ENCODE results near the gene LIG3.
"Not testable (repeated sequence)": the region's sequence is repeated elsewhere in the genome, so short reads cannot be mapped to it uniquely, and the experiment has no call there.

Gene LIG3

DNA sequence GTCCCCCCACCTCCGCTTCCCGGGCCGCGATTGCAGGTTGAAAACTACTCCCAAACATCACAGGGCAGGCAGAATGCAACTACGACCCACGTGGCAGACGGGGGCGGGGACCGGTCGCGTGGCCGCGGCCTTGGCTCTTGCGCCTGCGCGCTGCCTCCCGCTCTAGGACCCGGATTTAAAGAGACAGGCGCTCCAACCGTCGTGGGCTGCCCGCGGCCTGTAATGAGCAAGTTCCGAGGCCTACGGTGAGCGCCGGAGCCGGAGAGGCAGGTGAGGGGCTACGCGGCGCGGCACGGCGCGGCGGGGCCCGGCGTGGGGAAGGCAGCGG lies at the start of gene LIG3:
Gene LIG3 (plus strand): TSS at position 160 of the 328 bp plus-strand sequence. CDS start 2,494 bp downstream, outside the sequence.
- DNase-seq: peak; percentile 87

DNA sequence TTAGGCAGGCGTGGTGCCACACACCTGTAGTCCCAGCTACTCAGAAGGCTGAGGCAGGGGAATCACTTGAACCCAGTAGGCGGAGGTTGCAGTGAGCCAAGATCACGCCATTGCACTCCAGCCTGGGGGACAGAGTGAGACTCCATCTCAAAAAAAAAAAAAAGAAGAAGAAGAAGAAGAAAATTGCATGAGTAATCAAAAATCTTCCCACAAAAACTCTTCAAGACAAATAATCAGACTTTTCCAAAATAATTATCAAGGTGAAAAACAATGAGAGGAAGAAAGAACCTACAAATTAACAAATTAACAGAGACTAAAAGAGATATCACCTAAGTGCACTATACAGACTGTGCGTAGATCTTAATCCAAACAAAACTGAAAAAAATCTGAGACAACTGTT lies 29.5 kb upstream of the LIG3 start:
- not testable (repeated sequence) for DNase-seq

DNA sequence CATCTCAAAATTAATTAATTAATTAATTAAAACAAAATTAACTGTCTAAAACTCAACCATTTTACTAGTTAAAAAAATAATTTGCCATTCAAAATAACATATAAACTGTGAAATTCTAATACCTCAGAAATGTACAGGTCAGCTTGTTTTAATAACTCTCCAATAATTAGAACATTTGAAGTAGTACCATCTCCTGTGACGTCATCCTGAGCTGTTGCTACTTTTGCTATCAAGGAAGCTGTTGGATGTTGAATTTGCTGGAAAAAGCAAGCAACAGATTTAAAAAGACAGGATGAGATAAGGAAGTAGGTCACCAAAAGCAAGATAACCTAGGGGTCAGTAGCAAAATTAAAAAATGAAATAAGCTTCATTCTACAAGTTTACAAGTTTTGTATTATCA lies 21.9 kb upstream of the LIG3 start:
- no peak for DNase-seq

DNA sequence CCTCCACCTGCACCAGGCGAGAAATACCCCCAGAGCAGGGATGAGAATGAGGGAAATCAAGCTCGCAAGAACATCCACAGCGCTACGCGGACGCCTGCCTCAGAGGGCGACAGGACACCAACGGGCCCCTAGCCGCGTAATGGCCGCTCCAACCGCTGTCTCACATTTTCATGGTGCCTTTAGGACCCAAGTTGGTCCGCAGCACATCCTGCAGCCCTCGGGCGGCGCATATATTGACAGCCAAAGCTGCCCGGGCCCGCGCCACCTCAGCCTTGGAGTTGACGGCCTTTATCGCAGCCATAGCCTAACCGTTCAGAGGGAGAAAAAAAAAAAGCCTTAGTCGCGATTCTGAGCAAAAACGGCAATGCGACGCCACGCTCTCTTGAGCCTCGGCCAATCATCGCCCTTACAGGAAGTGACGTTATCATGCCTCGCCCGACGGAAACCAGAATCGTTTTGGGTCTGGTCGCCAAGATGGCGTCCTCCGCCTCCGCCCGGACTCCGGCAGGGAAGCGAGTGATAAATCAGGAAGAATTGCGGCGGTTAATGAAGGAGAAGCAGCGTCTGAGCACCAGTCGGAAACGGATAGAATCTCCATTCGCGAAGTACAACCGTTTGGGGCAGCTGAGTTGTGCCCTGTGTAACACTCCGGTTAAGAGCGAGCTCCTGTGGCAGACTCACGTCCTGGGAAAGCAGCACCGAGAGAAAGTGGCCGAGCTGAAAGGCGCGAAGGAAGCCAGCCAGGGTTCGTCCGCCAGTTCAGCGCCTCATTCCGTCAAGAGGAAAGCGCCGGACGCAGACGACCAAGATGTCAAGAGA lies 19.0 kb upstream of the LIG3 start, which contains the start of the genes CCT6B and ZNF830:
Gene CCT6B (minus strand): TSS at position 368 of the 819 bp plus-strand sequence. CDS start 67 bp downstream, at position 301.
Gene ZNF830 (plus strand): TSS at position 448 of the 819 bp plus-strand sequence. CDS start 27 bp downstream, at position 475.
- DNase-seq: peak; percentile 83

DNA sequence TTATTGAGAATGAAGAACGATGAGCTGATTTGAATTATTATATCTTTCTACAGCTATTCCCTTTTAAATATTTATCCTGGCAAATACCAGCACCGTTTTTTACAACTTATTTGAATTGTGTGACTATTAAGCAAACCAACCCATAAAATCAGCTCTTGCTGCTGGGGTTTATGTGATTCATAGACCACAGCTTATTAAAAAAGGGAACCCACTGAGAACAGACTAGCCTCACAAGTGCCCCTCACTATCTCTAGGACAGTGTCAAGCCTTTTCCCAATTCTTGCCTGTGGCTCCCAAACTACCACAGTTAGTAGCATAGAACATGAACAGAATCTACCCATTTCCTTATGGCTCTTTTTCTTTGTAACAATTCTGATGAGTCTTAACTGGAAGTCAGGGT lies 6.1 kb upstream of the LIG3 start:
- DNase-seq: no peak

DNA sequence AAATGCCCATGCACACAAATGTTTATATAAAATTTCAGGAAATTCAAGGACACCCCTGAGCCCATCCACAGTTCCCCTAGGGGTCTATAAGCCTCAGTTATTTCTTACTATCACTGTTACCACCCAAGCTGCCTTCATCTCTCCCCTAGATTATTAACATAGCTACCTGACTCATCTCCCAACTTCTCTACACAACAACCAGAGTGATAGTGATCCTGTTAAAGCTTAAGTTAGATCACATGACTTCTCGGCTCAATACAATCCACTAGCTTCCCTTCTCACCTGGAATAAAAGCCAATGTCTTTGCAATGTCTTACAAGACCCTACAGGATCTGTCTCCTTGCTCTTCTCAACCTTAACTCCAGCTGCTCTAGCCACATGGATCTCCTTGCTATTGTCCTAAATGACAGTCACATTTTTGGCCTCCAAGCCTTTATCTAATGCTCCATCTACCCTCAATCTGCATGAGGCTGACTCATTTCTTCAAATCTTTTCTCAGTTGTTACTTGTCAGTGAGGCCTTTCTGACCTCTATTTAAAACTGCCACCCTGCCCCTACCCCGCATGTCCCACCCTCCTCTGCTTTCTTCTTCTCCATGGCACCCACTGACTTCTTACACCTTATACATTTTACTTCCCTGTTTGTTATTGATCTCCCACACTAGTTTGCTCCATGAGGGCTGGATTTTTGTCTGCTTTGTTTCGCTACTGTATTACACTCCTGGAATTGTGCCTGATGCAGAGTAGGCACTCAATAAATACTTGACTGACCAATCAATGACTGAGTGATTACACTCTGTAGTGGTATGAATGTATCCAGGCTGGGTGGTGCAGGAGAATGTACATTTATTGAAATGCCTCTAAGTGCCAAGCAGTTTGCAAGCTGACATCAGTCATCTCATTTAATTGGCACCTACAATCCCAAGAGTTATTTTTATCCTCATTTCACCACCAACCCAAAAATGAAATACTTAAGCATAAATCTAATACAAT lies 5.2 kb upstream of the LIG3 start:
- no peak for DNase-seq

DNA sequence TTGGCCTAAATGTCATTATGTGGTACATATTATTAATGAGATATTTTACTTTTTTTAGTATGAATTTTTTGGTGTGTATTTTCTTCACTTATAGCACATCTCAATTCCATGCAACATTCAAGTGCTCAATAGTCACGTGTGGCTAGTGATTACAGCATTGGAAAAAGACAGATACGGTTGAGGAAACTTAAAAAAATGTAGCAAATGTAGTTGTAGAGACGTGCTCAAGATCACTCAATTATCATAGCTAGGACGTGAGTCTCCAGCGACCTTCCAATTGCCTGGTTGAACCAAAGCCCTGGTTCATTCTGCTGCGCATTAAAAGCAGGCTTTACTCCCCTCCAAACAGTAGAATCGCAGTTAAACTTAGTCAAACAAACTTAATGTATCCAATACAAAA lies 1.2 kb upstream of the LIG3 start:
- no peak for DNase-seq

DNA sequence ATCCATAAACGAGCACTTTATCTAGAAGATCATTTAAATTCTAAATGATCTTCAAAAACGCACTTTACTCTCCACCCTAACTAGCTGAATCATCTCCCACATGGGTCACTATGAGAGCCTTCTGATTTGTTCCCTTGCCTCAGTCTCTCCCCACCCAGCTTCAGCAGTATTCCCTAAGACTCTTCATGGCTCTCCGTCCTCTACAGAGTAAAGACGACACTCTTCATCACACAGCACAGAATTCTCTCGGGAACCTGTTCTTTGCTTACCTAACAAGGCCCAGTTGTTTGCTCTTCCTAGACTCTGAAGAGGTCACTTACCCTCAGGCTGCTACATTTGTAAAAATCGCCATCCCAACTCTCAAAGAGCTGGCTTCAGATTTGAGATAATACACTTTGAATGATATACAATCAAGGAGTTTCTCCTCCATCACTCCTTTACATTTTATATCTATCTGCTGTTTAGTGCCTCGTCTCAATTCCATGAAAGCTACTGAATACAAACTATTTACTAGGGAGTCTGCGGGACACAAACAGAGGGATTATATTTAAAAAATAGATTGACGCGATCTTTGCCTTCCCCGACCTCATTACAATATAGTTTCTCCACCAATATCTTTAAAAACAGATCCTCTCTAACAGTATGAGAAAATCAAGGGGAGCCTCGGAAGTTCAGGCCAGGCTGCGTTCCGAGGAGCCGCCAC lies 511 bp upstream of the LIG3 start:
- no peak for DNase-seq

DNA sequence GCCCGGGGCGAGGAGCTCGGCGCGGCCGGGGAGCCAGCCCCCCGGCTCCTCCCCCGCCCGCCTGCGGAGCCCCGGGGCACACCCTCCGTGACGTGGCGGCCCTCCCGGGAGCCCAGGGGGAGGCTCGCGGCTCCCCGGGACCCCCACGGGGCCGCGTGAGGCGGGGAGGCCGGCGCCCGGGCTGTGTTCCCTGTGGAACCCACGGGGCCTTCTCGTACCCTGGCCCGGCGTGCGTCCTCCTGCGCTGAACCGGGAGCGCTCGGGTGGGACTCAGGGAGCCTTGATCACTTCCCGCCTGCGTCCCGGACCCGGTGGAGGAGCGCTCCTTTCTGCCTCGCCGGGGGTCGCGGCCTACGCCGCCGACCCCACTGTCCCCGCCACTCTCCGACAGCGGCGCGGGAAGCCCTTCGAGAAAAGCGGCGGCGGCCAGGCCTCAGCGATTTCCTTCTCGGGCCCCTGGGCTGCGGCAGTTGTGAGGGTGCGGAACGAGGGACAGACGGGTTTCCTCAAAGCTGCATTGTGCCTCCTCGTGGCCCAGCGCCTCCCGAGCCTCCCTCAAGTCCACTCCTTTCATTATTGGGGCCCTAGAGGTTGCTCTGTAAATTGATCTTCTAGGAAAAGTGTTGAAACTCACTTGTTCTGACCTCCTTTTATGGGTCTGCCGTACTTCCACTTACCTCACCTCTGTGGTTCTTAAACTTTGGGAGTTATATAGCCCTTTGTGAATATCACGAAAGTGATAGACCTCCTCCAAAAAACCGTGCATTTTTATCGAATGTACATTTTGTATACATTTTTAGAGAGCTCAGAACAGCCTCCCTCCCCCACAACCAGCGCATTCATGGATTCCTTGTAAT lies 597 bp downstream of the LIG3 start:
- DNase-seq: peak; percentile 68

DNA sequence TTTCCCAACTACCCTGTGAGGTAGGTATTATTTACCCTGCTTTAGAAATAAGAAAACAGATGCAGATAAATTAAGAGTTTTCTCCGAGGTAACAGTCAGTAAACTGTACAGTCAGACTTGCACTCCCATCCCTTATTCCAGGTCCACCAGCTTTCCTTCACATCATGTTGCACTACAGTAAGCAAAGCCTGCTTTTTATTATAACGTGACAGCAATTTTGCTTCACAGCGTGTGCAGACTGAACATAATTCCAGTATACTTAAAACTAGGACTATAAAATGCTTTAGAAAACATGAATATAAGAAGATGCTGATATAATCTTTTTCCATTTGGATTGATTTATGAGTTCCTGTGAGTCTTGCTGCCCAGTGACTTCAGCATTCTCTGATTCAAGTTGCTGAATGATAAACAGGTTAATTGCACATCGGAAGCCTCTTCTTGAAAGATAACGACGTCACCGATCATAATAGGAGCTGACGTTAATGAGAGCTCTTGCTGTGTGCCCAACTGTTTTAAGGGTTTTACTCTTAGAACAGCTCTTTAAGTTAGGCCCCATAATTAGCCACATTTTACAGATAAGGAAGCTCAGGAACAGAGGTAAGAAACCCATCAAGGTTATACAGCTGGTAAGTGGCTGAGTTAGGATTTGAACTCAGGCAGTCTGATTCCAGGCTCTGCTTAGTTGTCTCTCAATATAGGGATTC lies 1.4 kb downstream of the LIG3 start:
- peak; percentile 45 for DNase-seq

DNA sequence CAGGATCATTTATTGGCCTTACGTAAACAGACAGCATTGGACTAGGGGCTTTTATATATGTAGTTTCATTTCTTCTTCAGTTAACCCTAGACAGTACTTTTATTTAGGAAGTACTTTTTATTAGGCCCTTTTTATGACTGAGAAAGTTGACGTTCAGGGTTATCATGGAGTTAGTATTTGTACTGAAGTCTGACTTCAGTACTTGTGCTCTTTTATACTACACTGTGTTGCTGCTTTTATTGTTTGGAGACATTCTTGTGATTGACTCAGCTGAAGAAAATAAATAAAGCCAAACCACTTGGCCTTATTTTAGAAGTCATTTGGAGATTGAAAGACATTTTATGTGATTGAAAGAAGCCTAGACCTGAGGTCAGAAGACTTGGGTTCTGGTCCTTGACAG lies 6.9 kb downstream of the LIG3 start:
- DNase-seq: no peak

DNA sequence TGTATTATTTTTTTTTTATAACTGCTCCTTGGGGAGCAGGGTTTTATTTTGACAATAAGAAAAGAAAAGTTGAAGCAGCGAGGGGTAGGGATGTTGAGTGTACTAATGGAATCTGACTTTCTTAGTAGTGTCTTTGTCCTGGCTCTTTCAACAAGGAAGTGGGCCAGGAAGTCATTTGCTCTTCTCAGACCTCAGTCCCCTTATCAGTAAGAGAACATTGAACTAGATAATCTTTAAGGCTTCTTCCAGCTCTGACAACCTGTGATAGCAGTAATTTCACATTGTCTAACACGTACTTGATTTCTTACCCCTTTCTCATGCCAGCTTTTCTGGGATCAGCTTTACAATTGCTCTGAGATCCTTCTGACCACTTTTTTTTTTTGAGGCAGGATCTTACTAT lies 8.3 kb downstream of the LIG3 start:
- no peak for DNase-seq

DNA sequence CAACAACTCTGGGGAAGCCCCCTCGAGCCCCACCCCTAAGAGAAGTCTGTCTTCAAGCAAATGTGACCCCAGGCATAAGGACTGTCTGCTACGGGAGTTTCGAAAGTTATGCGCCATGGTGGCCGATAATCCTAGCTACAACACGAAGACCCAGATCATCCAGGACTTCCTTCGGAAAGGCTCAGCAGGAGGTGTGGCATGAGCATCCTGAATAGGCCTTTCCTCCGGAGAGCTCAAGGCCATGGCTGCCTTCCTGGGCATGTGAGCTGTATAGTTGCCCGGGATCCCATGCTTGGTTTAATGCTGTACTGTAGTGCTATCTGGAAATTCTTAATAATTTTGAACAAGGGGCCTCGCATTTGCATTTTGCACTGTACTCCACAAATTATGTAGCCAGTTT lies 9.2 kb downstream of the LIG3 start:
- no peak for DNase-seq

DNA sequence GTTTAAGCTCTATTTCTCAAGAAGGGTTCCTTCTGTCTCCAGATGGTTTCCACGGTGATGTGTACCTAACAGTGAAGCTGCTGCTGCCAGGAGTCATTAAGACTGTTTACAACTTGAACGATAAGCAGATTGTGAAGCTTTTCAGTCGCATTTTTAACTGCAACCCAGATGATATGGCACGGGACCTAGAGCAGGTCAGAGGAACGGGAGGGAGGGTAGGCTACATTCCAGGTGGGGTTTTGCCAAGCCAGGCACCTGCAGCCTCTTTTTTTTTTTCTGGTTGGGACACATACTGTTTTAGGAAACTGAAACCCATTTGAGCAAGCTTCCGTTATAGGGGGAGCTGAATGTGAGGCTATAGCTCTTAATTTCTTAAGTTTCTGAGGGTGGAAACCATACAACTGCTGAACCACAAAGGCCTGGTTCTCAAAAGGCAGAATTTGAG lies 10.6 kb downstream of the LIG3 start:
- no peak for DNase-seq

DNA sequence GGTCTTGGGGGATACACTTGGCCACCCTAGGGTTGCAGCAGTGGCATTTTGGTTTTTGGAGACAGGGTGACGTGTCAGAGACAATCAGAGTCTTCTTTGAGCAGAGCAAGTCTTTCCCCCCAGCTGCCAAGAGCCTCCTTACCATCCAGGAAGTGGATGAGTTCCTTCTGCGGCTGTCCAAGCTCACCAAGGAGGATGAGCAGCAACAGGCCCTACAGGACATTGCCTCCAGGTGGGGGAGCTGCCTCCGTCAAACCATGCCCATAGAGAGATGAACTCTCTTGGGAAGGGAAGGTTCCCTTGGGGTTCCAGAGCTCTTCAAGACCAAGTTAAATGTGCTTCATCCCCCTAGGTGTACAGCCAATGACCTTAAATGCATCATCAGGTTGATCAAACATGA lies 11.3 kb downstream of the LIG3 start:
- no peak for DNase-seq

DNA sequence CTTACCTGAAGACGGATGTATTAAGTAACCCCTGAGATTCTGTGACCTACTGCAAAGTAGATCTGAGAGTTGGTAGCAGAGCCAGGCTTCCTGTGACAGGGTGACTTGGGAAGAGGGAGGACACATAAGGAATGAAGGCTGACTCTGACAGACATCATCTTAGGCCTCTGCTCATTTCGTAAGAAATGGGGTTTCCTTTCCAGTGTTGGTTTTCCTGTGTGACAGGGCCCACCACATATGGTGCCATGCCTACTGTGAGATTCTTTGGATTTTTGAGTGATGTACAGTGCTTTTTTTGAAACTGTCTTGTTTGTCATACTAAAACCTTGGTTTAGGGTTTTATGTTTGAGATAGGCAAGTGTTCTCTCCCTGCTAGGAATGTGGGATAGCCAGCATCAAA lies 12.7 kb downstream of the LIG3 start:
- no peak for DNase-seq

DNA sequence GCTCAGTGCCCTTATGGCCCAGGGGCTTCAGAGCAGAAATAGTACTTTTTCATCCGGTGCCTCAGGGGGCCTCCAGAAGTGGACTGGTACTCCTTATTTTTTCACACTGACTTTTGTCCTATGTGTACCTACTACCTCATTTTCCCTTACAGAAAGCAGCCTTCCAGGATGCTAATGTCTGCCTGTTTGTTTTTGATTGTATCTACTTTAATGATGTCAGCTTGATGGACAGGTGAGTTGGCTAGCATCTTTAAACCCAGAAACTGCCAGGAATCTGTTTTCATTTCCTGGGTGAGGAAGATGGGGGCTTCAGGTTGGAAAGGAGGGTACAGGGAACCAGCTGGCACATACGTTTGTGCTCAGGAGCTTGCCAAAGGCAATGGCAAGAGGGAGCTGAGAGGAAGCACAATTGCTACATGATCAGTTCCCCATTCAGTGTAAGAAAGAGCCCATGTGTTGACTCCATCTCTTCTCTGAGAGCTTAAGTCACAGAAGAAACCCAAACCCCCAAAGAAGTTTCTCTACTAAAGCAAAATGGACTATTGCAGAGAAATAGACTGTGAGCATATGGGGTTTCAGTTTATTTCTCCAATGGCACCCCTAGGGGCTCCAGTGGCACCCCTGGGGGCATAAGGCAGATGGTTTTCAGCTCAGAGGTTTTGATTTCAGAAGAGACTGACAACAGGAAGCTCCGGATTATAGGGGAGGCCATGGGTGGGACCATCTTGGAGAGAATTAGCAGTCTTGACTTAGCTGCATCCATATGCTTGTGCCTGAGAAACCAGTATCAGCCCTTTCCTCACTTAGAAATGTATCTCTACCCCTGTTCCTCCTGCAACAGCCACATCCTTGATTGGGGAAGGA lies 16.3 kb downstream of the LIG3 start:
- no peak for DNase-seq

DNA sequence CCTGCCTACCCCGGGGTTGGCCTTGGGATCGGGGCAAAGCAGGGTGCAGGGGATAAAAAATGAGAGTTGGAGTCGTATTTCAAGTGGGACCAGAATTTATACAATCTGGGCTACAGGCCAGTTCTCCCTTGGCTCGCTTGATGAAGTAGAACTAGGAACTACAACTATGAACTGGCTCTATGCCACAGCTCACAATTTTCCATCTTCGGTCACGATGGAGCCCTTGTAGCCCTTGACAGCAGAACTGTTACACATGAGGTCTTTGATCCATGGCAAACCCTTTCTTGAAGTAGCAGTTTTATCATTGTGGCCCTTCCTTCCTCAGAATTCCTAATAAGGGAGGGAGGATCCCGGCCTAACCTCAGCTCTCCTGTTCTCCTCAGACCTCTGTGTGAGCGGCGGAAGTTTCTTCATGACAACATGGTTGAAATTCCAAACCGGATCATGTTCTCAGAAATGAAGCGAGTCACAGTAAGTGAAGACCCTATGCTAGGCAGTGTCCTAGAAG lies 17.1 kb downstream of the LIG3 start:
- DNase-seq: no peak

DNA sequence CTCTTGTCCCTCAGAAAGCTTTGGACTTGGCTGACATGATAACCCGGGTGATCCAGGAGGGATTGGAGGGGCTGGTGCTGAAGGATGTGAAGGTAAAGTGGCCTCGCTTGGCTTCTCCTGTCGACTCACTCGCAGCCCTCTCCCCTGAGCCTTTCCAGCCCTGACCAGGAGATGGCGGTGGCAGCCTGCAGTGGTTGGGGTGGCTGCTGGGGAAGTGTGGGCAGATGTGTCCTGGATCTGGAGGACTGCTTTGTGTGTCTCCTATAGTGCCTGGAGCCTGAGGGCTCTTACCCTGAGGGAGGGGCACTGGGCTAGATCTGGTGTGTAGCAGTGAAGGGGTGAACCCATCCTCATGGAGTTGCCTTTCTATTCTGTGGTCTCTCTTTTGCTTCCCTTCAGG lies 17.9 kb downstream of the LIG3 start:
- DNase-seq: peak; percentile 35

DNA sequence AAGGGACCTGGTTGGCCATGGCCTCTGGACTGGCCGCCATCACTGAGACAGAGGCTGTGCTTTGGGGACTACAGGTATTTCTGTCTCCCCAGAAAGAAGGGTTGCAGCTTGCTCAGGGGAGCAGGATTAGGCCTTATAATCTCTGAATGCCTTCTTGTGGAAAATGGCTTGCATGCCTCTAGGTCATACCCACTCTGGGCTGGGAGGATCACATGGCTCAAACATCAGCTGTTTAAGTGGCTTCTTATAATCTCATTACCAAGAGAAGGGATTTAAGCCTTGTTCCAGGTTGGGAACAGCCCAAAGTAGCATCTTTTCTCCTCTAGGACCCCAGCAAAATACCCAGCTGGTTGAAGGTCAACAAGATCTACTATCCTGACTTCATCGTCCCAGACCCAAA lies 19.1 kb downstream of the LIG3 start:
- no peak for DNase-seq

Data from COR-L47 (cell line).